ENCODE results near the gene LRRC31. TPM values are rescaled to one million over a fixed set of nuclear protein-coding genes. Genes with fewer than 3 reads are reported as not detected.

Gene LRRC31
- polyA plus RNA-seq, 1 of the 3 experiments (the other 2 are of a cell fraction) = not detected

GRCh38 chr3:169886671-169887070 is 16.9 kb upstream of the LRRC31 start:
- Histone ChIP-seq H3K36me3 (replicated peaks in 1 of 2; ENCODE audit: control insufficient read depth in 1 of 2, insufficient read depth in 2 of 2, low read length in 1 of 2) (no peaks in the 10 kb centered on the region), H2AFZ (ENCODE audit: low read depth) (no peak overlapping the region), H3K27ac (ENCODE audit: low read depth in 2 of 2, low read length in 1 of 2) (no peak overlapping the region), H3K4me1 (ENCODE audit: control insufficient read depth in 1 of 2, insufficient read depth in 2 of 2, low read depth in 1 of 2, low read length in 1 of 2) (peaks cover 0 to 2% of the 10 kb centered on the region in 2 experiments; a peak in 1 of 4 replicates), H3F3A (replicated peaks; ENCODE audit: insufficient read depth) (no peaks in the 10 kb centered on the region), H3K9me3 (no peaks in the 10 kb centered on the region), H3K4me2 (no peak overlapping the region), H3K9me2 (no peaks in the 10 kb centered on the region), H4K20me1 (ENCODE audit: insufficient read depth) (no peaks in the 10 kb centered on the region), H3K4me3 (ENCODE audit: low read depth in 2 of 2, low read length in 1 of 2) (no peak overlapping the region), H3K27me3 (ENCODE audit: insufficient read depth) (no peaks in the 10 kb centered on the region; the same call in 1 of the 2 replicates), H3K79me2 (ENCODE audit: insufficient read depth) (no peaks in the 10 kb centered on the region), H3K9ac (no peak overlapping the region)
- peak; percentile 11 for DNase-seq
- WGBS (ENCODE audit: low lambda C conversion rate) = 28% methylated on average over 5 of the region's 5 CpGs
- TF ChIP-seq TCF12 (IDR thresholded peaks at IDR 0.05) (no peak), TEAD4 (IDR thresholded peaks at IDR 0.05; ENCODE audit: borderline replicate concordance, insufficient read depth) (no peak), GABPA (IDR thresholded peaks at IDR 0.05; ENCODE audit: low read depth) (no peak), GATA2 (CRISPR knock-in tag; IDR thresholded peaks at IDR 0.05) (no peak), YY1 (IDR thresholded peaks at IDR 0.05; ENCODE audit: low read depth) (no peak), FOXM1 (IDR thresholded peaks at IDR 0.05; ENCODE audit: low read depth) (no peak), PBX3 (IDR thresholded peaks at IDR 0.05) (no peak), REST (IDR thresholded peaks at IDR 0.05; ENCODE audit: low read depth, low read length) (no peak)
- ChIA-PET POLR2A (no interaction called here), CTCF (no interaction called here)

- ChIA-PET CTCF (interaction anchor here (1.1 to 1.5 kb wide), 2 partner anchors 18 to 276 kb away, joined by 3 to 7 read pairs; no protein-coding TSS in a partner anchor), POLR2A (no interaction called here)
- H3K36me3 ChIP-seq (replicated peaks in 1 of 2; ENCODE audit: control insufficient read depth in 1 of 2, insufficient read depth in 2 of 2, low read length in 1 of 2) = no peaks in the 10 kb centered on the region
- H3K4me3 ChIP-seq (ENCODE audit: low read depth in 2 of 2, low read length in 1 of 2) = no peak overlapping the region
- no peak overlapping the region; a peak in 1 of 4 replicates for H3K27ac ChIP-seq (ENCODE audit: low read depth in 2 of 2, low read length in 1 of 2)
- no peak overlapping the region for H2AFZ ChIP-seq (ENCODE audit: low read depth)
- no peaks in the 10 kb centered on the region for H3F3A ChIP-seq (replicated peaks; ENCODE audit: insufficient read depth)
- no peaks in the 10 kb centered on the region; the same call in 1 of the 2 replicates for H3K27me3 ChIP-seq (ENCODE audit: insufficient read depth)
- DNase-seq = no peak
- H3K9ac ChIP-seq = no peak overlapping the region
- no peak overlapping the region for H3K4me2 ChIP-seq
- no peaks in the 10 kb centered on the region for H4K20me1 ChIP-seq (ENCODE audit: insufficient read depth)
- WGBS (ENCODE audit: low lambda C conversion rate) = 38% methylated on average over 4 of the region's 4 CpGs
- no peaks in the 10 kb centered on the region for H3K9me3 ChIP-seq
- no peaks in the 10 kb centered on the region for H3K9me2 ChIP-seq
- H3K79me2 ChIP-seq (ENCODE audit: insufficient read depth) = no peaks in the 10 kb centered on the region
- TF ChIP-seq ELF1 (IDR thresholded peaks at IDR 0.05) (no peak), RCOR1 (IDR thresholded peaks at IDR 0.05; ENCODE audit: low read length) (no peak), NFIC (IDR thresholded peaks at IDR 0.05; ENCODE audit: borderline replicate concordance) (no peak), RAD21 (IDR thresholded peaks at IDR 0.05; ENCODE audit: low read length) (no peak), TCF12 (IDR thresholded peaks at IDR 0.05) (no peak), RXRA (IDR thresholded peaks at IDR 0.05; ENCODE audit: borderline replicate concordance, low read depth) (no peak), TAF1 (IDR thresholded peaks at IDR 0.05; ENCODE audit: borderline replicate concordance, low read depth, low read length) (no peak), CHD2 (IDR thresholded peaks at IDR 0.05; ENCODE audit: low read length, partially characterized antibody) (no peak), MEF2A (IDR thresholded peaks at IDR 0.05; ENCODE audit: borderline replicate concordance, low read depth) (no peak), EZH2phosphoT487 (IDR thresholded peaks at IDR 0.05; ENCODE audit: borderline replicate concordance, low read depth) (no peak), USF1 (IDR thresholded peaks at IDR 0.05; ENCODE audit: borderline replicate concordance, low read depth) (no peak), CTCF (IDR thresholded peaks at IDR 0.05) (no peak)
- peaks cover 0 to 10% of the 10 kb centered on the region in 2 experiments; a peak in 1 of 4 replicates for H3K4me1 ChIP-seq (ENCODE audit: control insufficient read depth in 1 of 2, insufficient read depth in 2 of 2, low read depth in 1 of 2, low read length in 1 of 2)
Measured at GRCh38 chr3:169880576-169881250, 11.0 kb upstream of the LRRC31 start.

All from SK-N-SH (cell line).